ACHN (cell line): ENCODE measurements around the gene VENTX.
"Not testable (repeated sequence)": the region's sequence is repeated elsewhere in the genome, so short reads cannot be mapped to it uniquely, and the experiment has no call there.

ENCODE experiments used
- DNase-seq: peaks from one replicate; pipeline ENCODE4 v3.0.0-alpha.2; 2015
- in situ Hi-C: cut with HindIII; loops from 2 replicates; pipeline ENCODE4 v1.10.0; 2017; ENCODE audit warnings: low sequenced_read_pairs, low pct_ligation_motif_present, low pct_unique_long_range_greater_than_20kb

Gene VENTX

DNA sequence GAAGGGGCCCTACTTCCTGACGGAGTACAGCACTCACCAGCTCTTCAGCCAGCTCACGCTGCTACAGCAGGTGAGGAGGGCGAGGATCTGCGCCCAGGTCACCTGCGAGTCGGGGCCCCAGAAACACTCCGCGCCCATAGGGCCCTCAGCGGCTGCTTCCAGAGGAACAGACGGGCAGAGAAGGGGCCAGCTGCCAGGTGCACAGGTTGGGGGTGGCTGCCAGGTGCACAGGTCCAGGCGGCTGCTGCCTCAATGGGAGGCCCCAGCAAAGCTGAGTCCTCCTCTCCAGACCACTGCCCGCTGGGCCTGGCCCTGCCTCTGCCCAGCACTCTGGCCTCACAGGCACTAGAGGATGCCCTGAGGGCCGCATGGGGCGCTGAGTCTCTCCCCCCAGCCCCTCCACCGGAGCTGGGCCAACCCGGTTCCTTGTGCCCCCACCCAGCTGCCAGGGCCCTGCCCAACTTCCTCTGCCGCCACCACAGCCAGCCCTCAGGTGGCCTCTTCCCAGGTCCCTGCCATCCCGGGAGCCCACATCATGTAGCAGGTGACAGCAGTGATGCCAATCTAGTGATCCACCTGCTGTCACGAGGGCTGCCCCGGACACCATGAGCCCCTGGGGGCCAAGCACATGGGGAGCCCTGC, 24.7 kb upstream of the VENTX start:
- in situ Hi-C loops = no loop called here

GRCh38 chr10:133213641-133214467, 23.8 kb upstream of the VENTX start:
- in situ Hi-C loops = no loop called here

More for the DNA sequence above, 24.7 kb upstream of the VENTX start:
- no peak for DNase-seq

DNA sequence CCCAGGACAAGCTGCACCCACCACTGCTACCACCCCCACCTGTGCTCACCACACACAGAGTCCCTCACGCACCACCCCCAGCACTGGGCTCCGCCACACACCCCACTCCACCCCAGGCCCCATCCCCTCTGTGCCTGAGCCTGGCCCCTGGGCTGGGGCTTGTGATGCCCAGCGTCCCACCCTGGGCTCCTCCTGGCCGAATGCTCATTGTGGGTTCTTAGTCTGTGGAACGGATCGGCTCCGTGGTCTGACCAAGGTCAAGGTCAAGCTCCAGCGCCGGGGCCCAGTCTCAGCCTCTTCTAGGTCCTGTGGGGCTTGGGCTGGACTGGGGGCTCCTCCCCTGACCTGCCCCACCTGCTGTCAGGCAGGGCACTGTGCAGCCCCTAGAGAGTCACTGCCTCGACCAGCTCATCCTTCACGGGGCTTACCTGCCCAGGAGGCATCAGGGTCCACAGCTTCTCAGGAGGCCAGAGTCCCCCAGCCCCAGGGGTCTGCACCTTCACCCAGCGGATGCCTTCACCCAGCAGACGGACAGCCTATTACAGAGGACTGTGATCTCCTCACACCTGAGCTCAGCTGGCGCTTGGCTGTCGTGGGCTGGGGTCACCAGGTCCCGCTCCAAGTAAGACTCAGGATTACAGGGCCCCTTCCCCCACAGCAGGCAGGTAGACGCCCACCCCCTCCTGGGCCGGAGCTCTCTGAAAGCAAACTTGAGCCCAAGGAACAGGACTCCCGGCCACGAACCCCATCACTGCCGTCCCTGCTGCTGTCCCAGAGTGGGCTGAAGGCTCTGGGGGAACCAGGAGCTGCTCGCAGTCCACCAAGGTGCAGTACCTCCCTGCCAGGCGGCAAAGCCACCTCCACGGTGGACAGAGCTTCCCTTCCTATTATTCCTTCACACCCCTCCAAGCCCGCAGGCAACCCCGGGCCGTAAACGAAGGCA, 22.9 kb upstream of the VENTX start:
- no peak for DNase-seq
- in situ Hi-C loops = no loop called here

More at GRCh38 chr10:133213641-133214467, 23.8 kb upstream of the VENTX start:
- no peak for DNase-seq

DNA sequence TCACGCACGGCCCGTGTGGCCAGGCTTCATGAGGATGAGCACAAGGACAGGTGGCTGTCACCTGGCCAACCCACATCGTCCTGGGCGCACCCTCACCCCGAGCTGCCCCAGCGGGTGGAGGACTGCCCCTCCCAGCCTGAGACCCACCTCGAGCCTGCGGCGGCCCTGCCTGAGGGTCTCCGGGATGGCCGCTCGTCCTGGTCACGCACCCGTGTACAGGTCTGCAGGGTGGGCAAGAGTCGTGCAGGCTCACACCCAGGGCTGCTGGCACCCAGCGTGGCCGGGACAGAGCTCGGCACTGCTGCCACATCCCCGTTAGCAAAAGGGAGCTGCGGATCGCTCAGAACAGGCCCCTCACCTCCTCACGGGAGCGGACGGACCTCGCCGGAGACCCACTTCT, 22.1 kb upstream of the VENTX start:
- in situ Hi-C loops = no loop called here
- no peak for DNase-seq

- in situ Hi-C loops = no loop called here
- no peak for DNase-seq
Observed at GRCh38 chr10:133216776-133217175, 20.9 kb upstream of the VENTX start.

DNA sequence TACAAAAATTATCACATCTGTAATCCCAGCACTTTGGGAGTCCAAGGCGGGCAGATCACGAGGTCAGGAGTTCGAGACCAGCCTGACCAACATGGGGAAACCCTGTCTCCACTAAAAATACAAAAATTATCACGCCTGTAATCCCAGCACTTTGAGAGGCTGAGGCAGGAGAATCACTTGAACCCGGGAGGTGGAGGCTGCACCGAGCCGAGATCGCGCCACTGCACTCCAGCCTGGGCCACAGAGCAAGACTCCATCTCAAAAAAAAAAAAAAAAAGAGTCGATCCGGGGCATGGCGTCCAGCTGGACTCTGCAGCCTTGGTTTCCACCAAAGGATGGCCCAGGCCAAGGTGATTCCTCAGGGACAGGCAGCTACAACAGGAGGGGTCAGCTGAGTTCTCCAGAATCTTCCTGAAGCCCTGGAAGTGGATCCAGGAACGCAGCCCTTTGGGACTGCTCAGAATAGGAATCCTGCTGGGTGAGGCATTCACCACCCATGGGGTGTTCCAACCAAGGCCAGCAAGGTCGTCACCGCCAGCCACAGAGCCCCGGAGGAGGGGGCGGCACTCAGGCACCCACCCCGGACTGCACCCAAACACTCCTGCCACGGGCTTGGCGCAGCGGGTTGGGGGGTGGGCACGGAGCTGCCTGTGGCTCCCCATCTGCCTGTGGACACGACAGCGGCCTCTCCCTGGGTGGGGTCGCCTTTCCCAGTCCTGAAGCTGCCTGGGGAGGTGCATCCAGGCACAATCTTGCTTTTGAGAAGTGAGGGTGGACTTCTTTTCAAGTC, 19.7 kb upstream of the VENTX start:
- in situ Hi-C loops = no loop called here
- no peak for DNase-seq

- no peak for DNase-seq
- in situ Hi-C loops = no loop called here
Observed at GRCh38 chr10:133218891-133219290, 18.8 kb upstream of the VENTX start.

DNA sequence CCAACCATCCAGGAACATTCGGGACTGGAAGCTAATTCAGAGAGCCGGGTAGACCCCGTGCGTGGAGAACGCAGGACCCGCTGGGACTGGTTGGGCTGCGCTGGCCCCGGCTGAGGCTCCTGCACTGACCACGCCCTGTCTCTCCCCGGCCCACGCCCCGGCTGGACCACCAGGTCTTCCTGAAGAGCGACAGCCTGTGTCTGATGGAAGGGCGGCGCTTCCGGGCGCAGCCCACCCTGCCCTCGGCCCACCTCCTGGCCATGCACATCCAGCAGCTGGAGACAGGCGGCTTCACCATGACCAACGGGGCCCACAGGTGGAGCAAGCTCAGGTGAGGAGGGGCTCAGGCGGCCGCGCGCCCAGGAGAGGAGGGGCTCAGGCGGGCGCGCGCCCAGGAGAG, 17.9 kb upstream of the VENTX start:
- in situ Hi-C loops = no loop called here
- DNase-seq = no peak

GRCh38 chr10:133221331-133221730, 16.3 kb upstream of the VENTX start:
- DNase-seq = no peak
- in situ Hi-C loops = no loop called here

GRCh38 chr10:133221756-133222155, 15.9 kb upstream of the VENTX start:
- DNase-seq, in situ Hi-C loops: not testable (repeated sequence)

DNA sequence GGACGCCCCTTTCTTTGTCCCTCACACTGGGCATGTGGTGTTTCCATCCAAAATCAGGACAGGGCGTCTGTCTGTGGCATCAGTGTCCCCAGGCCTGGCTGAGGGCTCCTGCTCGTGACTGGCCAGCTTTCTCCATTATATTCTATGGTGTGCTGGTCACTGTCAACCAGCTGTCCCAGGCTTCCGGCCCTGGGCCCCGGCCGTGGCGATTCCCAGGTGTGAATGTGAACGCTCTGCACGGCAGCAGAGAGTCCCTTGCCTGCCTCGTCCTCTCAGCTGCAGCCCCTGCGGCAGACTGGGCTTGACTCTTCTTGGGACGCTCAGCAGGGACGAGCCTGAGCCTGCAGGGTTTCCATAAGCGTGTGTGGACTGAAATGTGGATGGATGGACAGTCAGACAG, 13.6 kb upstream of the VENTX start:
- in situ Hi-C loops = no loop called here
- no peak for DNase-seq

DNA sequence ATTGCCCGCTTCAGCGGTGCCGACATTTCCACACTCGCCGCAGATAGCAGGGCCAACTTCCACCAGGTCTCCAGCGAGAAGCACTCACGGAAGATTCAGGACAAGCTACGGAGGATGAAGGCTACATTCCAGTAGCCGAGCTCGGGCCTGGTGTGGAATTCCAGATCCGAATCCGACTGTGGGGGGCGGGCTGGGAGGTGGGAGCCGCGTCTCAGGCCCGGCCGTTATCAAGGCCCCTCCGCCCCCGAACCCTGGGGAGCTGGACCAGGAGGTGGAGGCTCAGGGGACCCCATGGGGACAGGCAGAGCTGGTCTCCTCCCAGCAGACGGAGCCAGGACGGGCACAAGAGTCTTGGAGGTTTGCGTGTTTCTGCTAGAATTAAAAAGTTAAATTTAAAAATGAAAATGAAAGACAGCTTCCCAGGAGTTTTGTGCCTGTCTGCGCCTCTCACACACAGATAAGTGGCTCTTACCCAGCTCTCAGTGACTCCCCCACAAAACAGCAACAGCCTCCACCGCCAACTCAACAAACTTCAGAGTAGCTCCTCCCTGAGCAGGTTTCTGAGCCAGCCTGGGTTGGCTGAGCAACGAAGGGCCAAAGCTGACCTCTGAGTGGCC, 12.8 kb upstream of the VENTX start:
- DNase-seq = no peak
- in situ Hi-C loops = no loop called here

GRCh38 chr10:133225707-133226191, 11.9 kb upstream of the VENTX start:
- in situ Hi-C loops = no loop called here

GRCh38 chr10:133226251-133226808, 11.3 kb upstream of the VENTX start:
- in situ Hi-C loops = no loop called here
- no peak for DNase-seq

More at GRCh38 chr10:133225707-133226191, 11.9 kb upstream of the VENTX start:
- DNase-seq = no peak

- in situ Hi-C loops = no loop called here
Observed at GRCh38 chr10:133227256-133227655, 10.4 kb upstream of the VENTX start.

DNA sequence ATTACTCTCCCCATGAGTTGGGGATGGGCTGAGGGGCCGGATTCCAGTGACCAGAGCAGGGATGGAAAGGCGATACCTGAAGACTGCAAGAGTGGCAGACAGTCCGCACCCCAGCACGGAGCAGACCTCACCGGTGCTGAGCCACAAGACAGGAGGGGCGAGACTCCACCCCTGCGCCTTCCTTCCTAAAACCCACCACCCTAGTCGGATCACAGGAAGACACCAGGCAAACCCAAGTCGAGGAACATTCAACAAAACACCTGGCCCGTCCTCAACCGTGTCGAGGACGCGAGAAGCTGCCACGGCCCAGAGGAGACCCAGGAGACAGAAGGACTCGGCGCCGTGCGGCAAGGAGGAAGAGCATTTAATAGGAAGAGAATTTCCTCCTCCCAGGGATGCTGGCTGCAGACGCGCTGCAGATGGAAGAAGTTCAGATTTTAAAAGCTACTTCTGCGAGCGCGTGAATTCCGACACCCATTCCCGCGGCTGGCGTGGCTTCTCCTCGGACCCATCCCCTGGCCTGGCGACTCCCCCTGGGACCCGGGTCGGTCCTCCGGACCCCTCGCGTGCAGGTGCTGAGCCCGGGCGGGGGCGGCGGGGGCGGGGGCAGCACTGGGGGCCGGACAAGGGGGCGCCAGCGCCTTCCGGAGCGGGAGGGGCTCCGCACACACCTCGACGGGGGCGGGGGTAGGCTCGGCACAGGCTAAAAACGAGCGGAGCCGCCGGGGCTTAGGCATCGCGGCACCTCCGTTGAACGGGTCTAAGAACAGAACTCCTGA, 8.2 kb upstream of the VENTX start:
- DNase-seq = no peak
- in situ Hi-C loops = no loop called here

More at GRCh38 chr10:133227256-133227655, 10.4 kb upstream of the VENTX start:
- DNase-seq = no peak

DNA sequence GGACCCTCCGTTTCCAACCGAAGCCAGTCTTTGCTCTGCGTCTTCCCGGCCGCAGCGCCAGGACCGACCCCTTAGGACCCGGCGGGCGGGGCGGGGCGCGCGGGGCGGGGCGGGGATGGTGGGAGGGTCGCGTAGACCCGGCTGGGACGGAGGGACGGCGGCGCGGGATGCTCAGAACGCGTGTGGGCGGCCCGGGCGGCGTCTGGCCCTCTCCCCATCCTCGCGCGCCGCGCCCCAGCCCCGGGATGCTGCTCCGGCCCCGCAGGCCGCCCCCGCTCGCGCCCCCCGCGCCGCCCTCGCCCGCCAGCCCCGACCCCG, 7.7 kb upstream of the VENTX start, which contains the start of gene UTF1:
Gene UTF1 (plus strand): TSS at position 174 of the 318 bp plus-strand sequence. CDS start 72 bp downstream, at position 246.
- in situ Hi-C loops = no loop called here
- DNase-seq = no peak
